ENCODE data around the gene ADRA2C.

Gene ADRA2C

DNA sequence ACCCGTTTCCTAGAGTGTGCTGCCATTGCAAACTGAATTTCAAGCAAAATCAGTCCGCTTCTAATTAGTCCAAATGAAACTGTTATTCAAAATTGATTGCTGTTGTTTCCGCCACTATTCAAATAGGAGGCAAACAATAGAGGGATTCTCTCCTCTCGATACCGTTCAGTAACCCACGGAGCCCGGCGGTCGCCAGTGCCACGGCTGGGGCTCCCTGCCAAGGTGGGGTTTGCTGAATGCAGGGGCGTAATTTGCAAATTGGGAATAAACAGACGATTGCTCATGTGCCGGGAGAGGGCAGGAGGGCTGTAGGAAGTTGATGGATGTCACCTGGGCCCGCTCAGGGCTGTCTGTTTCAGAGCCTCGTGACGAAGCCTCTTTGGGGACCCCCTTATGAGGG, 8.8 kb downstream of the ADRA2C start:
- no peak overlapping the region for H3K27ac ChIP-seq
- no peak for TF ChIP-seq CTCF (conservative IDR thresholded peaks at IDR 0.05)

GRCh38 chr4:3775576-3775975, 9.4 kb downstream of the ADRA2C start:
- TF ChIP-seq CTCF (conservative IDR thresholded peaks at IDR 0.05), result no peak
- no peak overlapping the region for H3K27ac ChIP-seq

DNA sequence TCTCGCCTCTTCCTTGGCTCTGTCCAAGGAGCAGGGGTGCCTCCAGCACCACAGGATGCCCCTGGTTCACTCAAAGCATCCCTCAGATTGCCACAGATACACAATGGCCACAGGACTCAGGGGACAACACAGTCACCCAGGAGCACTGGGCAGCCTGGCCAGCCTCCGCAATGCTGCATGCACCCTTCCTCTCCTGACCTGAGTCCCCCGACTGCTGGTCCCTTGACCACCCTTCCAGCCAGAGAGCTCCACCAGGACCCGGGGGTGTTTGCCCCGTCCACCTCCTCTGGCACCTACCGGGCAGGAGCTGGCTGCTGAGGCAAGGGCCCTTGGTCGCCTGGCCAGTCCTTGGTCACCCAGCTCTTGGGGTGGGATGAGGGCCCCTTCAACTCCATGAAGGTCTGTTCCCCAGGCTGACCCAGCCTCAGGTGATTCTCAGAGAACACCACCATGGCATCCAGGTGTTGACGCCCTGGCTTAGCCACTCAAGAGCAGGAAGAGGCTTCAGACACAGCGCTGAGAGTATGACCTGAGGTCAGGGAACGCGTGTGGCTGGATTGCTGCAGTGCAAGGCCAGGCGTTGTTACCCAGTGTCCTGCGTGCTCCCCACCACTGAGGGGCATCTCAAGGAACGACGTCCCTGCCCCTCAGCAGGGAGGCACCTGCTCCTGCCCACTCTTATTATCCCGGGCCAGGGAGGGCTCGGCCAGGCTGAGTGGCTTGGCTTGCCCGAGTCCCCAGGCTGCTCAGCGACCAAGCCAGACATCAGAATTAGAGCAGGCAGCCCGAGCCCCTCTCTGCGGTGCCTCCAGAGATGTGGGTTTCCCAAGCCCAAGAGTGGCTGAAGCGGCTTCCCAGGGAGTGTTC, 10.2 kb downstream of the ADRA2C start:
- no peak for TF ChIP-seq CTCF (conservative IDR thresholded peaks at IDR 0.05)
- H3K27ac ChIP-seq, result no peak overlapping the region

GRCh38 chr4:3777033-3777390, 10.8 kb downstream of the ADRA2C start:
- TF ChIP-seq CTCF (conservative IDR thresholded peaks at IDR 0.05), result no peak
- H3K27ac ChIP-seq, result no peak overlapping the region

GRCh38 chr4:3777669-3778068, 11.5 kb downstream of the ADRA2C start:
- TF ChIP-seq CTCF (conservative IDR thresholded peaks at IDR 0.05), result no peak
- no peak overlapping the region for H3K27ac ChIP-seq

- H3K27ac ChIP-seq, result peak overlapping the region; percentile 66; the same call in 1 of the 2 replicates
- TF ChIP-seq CTCF (conservative IDR thresholded peaks at IDR 0.05), result no peak
Measured at GRCh38 chr4:3779509-3779908, 13.3 kb downstream of the ADRA2C start.

GRCh38 chr4:3780347-3781171, 14.4 kb downstream of the ADRA2C start:
- peak overlapping the region; percentile 66; the same call in 1 of the 2 replicates for H3K27ac ChIP-seq
- TF ChIP-seq CTCF (conservative IDR thresholded peaks at IDR 0.05), result no peak

All from VCaP (cell line).